Brain pericyte (primary cell): ENCODE measurements around the gene ZNF253.
"Not testable (repeated sequence)": the region's sequence is repeated elsewhere in the genome, so short reads cannot be mapped to it uniquely, and the experiment has no call there.

Source experiments
- DNase-seq: peaks from one replicate; pipeline ENCODE4 v3.0.0-alpha.2; 2012; ENCODE audit warnings: low read depth, low spot score

The ZNF253 gene

GRCh38 chr19:19865750-19866610, at the start of gene ZNF253:
Gene ZNF253, plus strand, starts transcription at chr19:19865882. Its CDS starts 115 bp downstream, at chr19:19865997.
- peak; percentile 74 for DNase-seq

GRCh38 chr19:19816679-19817078, 49.0 kb upstream of the ZNF253 start:
- DNase-seq = no peak

GRCh38 chr19:19817357-19817756, 48.3 kb upstream of the ZNF253 start:
- no peak for DNase-seq

GRCh38 chr19:19820774-19821320, 44.8 kb upstream of the ZNF253 start:
- no peak for DNase-seq

- peak; percentile 87 for DNase-seq
Observed at GRCh38 chr19:19821366-19821951, 44.2 kb upstream of the ZNF253 start, which contains the start of gene ZNF506. Gene ZNF506, minus strand, starts transcription at chr19:19821750. Its CDS starts 147 bp downstream, at chr19:19821603.

- not testable (repeated sequence) for DNase-seq
Observed at GRCh38 chr19:19821976-19822375, 43.7 kb upstream of the ZNF253 start.

GRCh38 chr19:19823916-19824315, 41.8 kb upstream of the ZNF253 start:
- no peak for DNase-seq

- no peak for DNase-seq
Observed at GRCh38 chr19:19826875-19827274, 38.8 kb upstream of the ZNF253 start.

GRCh38 chr19:19835560-19836038, 30.1 kb upstream of the ZNF253 start:
- no peak for DNase-seq

GRCh38 chr19:19847781-19848180, 17.9 kb upstream of the ZNF253 start:
- no peak for DNase-seq

- no peak for DNase-seq
Observed at GRCh38 chr19:19849056-19849455, 16.6 kb upstream of the ZNF253 start.

GRCh38 chr19:19851740-19852139, 13.9 kb upstream of the ZNF253 start:
- not testable (repeated sequence) for DNase-seq

- no peak for DNase-seq
Observed at GRCh38 chr19:19858751-19859150, 6.9 kb upstream of the ZNF253 start.

- no peak for DNase-seq
Observed at GRCh38 chr19:19860756-19861390, 4.8 kb upstream of the ZNF253 start.

GRCh38 chr19:19866611-19867248, 1.0 kb downstream of the ZNF253 start:
- no peak for DNase-seq

GRCh38 chr19:19870086-19870485, 4.4 kb downstream of the ZNF253 start:
- DNase-seq = not testable (repeated sequence)

- DNase-seq = no peak
Observed at GRCh38 chr19:19871932-19872331, 6.2 kb downstream of the ZNF253 start.

- DNase-seq = no peak
Observed at GRCh38 chr19:19873381-19873780, 7.7 kb downstream of the ZNF253 start.

GRCh38 chr19:19877724-19878123, 12.0 kb downstream of the ZNF253 start:
- no peak for DNase-seq

GRCh38 chr19:19884583-19884982, 18.9 kb downstream of the ZNF253 start:
- no peak for DNase-seq
